Lower leg skin (tissue), 4 donors: ENCODE results near the gene KIF1B. TPM values are rescaled to one million over a fixed set of nuclear protein-coding genes. Genes with fewer than 3 reads are reported as not detected.

Source experiments
- DNase-seq, 2 donors: peaks; one replicate each; pipeline ENCODE4 v3.0.0-alpha.2; 2019; ENCODE audit warnings: low spot score in 2 of 2
- H3K4me3 ChIP-seq: fragments of 200-600 bp; sonication (generic); 2 replicates; pipeline ENCODE4 v1.5.1; 2017; ENCODE audit warnings: mild to moderate bottlenecking, low read depth; ENCODE audit not compliant: poor library complexity, severe bottlenecking
- CTCF ChIP-seq, 3 donors: fragments of 450-650 bp; IDR thresholded peaks; one replicate each; pipeline ENCODE4 v1.5.1; 2016; ENCODE audit warnings: antibody characterized with exemption in 3 of 3, mild to moderate bottlenecking in 3 of 3, moderate library complexity in 2 of 3
- POLR2A ChIP-seq, 2 donors: fragments of 450-650 bp; IDR thresholded peaks; one replicate each; pipeline ENCODE4 v1.6.1; 2016 to 2017; ENCODE audit warnings: antibody characterized with exemption in 2 of 2, mild to moderate bottlenecking in 1 of 2, moderate library complexity in 1 of 2
- WGBS, 2 donors: methylation state at CpG; one replicate each; pipeline ENCODE4 v1.1.5; 2018; 5-methylcytosine and 5-hydroxymethylcytosine counted together
- intact Hi-C: fragments of 100-400 bp; cut with DNase I; formaldehyde crosslinking; loops from one replicate; pipeline ENCODE4 v1.15.0; 2023; ENCODE audit warnings: low total_unique reads
- total RNA-seq, 4 donors: library from RNA; depleted of rRNA; stranded (reverse); fragments of >200 nt; gene quantifications; one replicate each; pipeline ENCODE4 v1.1.0, GENCODE V29; 2016

Gene KIF1B
- total RNA-seq, 4 donors from 2014 or later: 44.1 to 53.1 (median 46.0) TPM

GRCh38 chr1:10399444-10399941, 189.1 kb downstream of the KIF1B start:
- intact Hi-C loops: no loop called here
- peak in 1 of 2 donors; percentile 88 for DNase-seq
- peak overlapping the region; percentile 79 for H3K4me3 ChIP-seq
- WGBS, 2 donors: 0 to 1% methylated on average over 26 of the region's 42 CpGs
- TF ChIP-seq POLR2A (IDR thresholded peaks at IDR 0.05) (no peak), CTCF (IDR thresholded peaks at IDR 0.05) (no peak)

GRCh38 chr1:10400013-10400412, 189.6 kb downstream of the KIF1B start:
- intact Hi-C loops: no loop called here
- no peak overlapping the region for H3K4me3 ChIP-seq
- WGBS, 2 donors: 33 to 49% methylated on average over 8 of the region's 8 CpGs
- DNase-seq: no peak
- no peak for TF ChIP-seq CTCF (IDR thresholded peaks at IDR 0.05)
- no peak for TF ChIP-seq POLR2A (IDR thresholded peaks at IDR 0.05)

- no peak for DNase-seq
- TF ChIP-seq POLR2A (IDR thresholded peaks at IDR 0.05) (no peak), CTCF (IDR thresholded peaks at IDR 0.05) (no peak)
- 64 to 79% methylated on average over 1 of the region's 1 CpG for WGBS, 2 donors
- intact Hi-C loops: no loop called here
- H3K4me3 ChIP-seq: no peak overlapping the region
Observed at GRCh38 chr1:10401281-10401680, 190.9 kb downstream of the KIF1B start.

- no peak for DNase-seq
- 91 to 96% methylated on average over 9 of the region's 9 CpGs for WGBS, 2 donors
- intact Hi-C loops: no loop called here
- TF ChIP-seq POLR2A (IDR thresholded peaks at IDR 0.05): no peak
- no peak for TF ChIP-seq CTCF (IDR thresholded peaks at IDR 0.05)
- no peak overlapping the region for H3K4me3 ChIP-seq
Observed at GRCh38 chr1:10402729-10403274, 192.4 kb downstream of the KIF1B start.

GRCh38 chr1:10407201-10407600, 196.8 kb downstream of the KIF1B start:
- no peak for DNase-seq
- H3K4me3 ChIP-seq: no peak overlapping the region
- 83 to 85% methylated on average over 2 of the region's 2 CpGs for WGBS, 2 donors
- intact Hi-C loops: no loop called here
- TF ChIP-seq CTCF (IDR thresholded peaks at IDR 0.05): no peak
- TF ChIP-seq POLR2A (IDR thresholded peaks at IDR 0.05): no peak
